Hematopoietic multipotent progenitor cell treated with erythropoietin and hydrocortisone succinate and interleukin-3 and kit ligand, for 8 days (in vitro differentiated cells): ENCODE data around the gene PSTPIP2.
"Not testable (repeated sequence)": the region's sequence is repeated elsewhere in the genome, so short reads cannot be mapped to it uniquely, and the experiment has no call there.

Source experiments
- DNase-seq: peaks from one replicate; pipeline ENCODE4 v3.0.0-alpha.2; 2015

PSTPIP2 gene

GRCh38 chr18:46035696-46036680 lies 36.1 kb downstream of the PSTPIP2 start:
- no peak for DNase-seq

- DNase-seq, result no peak
Measured at GRCh38 chr18:46034230-46034629, 37.8 kb downstream of the PSTPIP2 start.

GRCh38 chr18:46031741-46032140 lies 40.3 kb downstream of the PSTPIP2 start:
- no peak for DNase-seq

GRCh38 chr18:46028536-46028891 lies 43.5 kb downstream of the PSTPIP2 start:
- DNase-seq, result no peak

- DNase-seq, result no peak
Measured at GRCh38 chr18:46019936-46020335, 52.1 kb downstream of the PSTPIP2 start.

- DNase-seq, result peak; percentile 28
Measured at GRCh38 chr18:46013484-46014189, 58.4 kb downstream of the PSTPIP2 start.

- DNase-seq, result no peak
Measured at GRCh38 chr18:46010676-46011075, 61.4 kb downstream of the PSTPIP2 start.

GRCh38 chr18:46010050-46010449 lies 62.0 kb downstream of the PSTPIP2 start:
- no peak for DNase-seq

GRCh38 chr18:46009125-46009840 lies 62.8 kb downstream of the PSTPIP2 start:
- no peak for DNase-seq

- DNase-seq, result no peak
Measured at GRCh38 chr18:46008531-46008930, 63.5 kb downstream of the PSTPIP2 start.

GRCh38 chr18:46007165-46007564 lies 64.9 kb downstream of the PSTPIP2 start:
- DNase-seq, result no peak

- DNase-seq, result no peak
Measured at GRCh38 chr18:46002934-46003333, 69.1 kb downstream of the PSTPIP2 start.

GRCh38 chr18:46001892-46002291 lies 70.2 kb downstream of the PSTPIP2 start:
- DNase-seq, result no peak

- no peak for DNase-seq
Measured at GRCh38 chr18:46001074-46001473, 71.0 kb downstream of the PSTPIP2 start.

- DNase-seq, result no peak
Measured at GRCh38 chr18:45999536-45999935, 72.5 kb downstream of the PSTPIP2 start.

GRCh38 chr18:45998244-45998643 lies 73.8 kb downstream of the PSTPIP2 start:
- DNase-seq, result peak; percentile 57

GRCh38 chr18:45997700-45998151 lies 74.3 kb downstream of the PSTPIP2 start:
- DNase-seq, result no peak

- no peak for DNase-seq
Measured at GRCh38 chr18:45995461-45995860, 76.6 kb downstream of the PSTPIP2 start.

GRCh38 chr18:45993438-45993837 lies 78.6 kb downstream of the PSTPIP2 start:
- no peak for DNase-seq

- not testable (repeated sequence) for DNase-seq
Measured at GRCh38 chr18:45992527-45992926, 79.5 kb downstream of the PSTPIP2 start.

GRCh38 chr18:45991788-45992187 lies 80.3 kb downstream of the PSTPIP2 start:
- DNase-seq, result no peak

- no peak for DNase-seq
Measured at GRCh38 chr18:45984546-45985235, 87.4 kb downstream of the PSTPIP2 start.

GRCh38 chr18:45981821-45982220 lies 90.2 kb downstream of the PSTPIP2 start:
- DNase-seq, result no peak
